NCI-H1092 (cell line): Measurements from ENCODE around the gene DCAKD.

Experiments used
- DNase-seq: peaks from one replicate; lab custom pipeline; 2025; lab: John Stamatoyannopoulos, UW

The DCAKD gene

GRCh38 chr17:45051060-45051719 lies at the start of gene DCAKD:
Gene DCAKD, minus strand, starts transcription at chr17:45051632. Its CDS starts 16,747 bp downstream, at chr17:45034885.
- peak; percentile 94 for DNase-seq

- peak; percentile 73 for DNase-seq
Observed at GRCh38 chr17:45098869-45099616, 47.6 kb upstream of the DCAKD start.

- no peak for DNase-seq
Observed at GRCh38 chr17:45098081-45098868, 46.8 kb upstream of the DCAKD start.

- no peak for DNase-seq
Observed at GRCh38 chr17:45096926-45097325, 45.5 kb upstream of the DCAKD start.

- DNase-seq, result no peak
Observed at GRCh38 chr17:45096141-45096540, 44.7 kb upstream of the DCAKD start.

GRCh38 chr17:45093444-45094110 lies 42.1 kb upstream of the DCAKD start:
- DNase-seq, result no peak

GRCh38 chr17:45092911-45093430 lies 41.5 kb upstream of the DCAKD start:
- peak; percentile 85 for DNase-seq

- no peak for DNase-seq
Observed at GRCh38 chr17:45091778-45092425, 40.5 kb upstream of the DCAKD start.

GRCh38 chr17:45090711-45091110 lies 39.3 kb upstream of the DCAKD start:
- no peak for DNase-seq

- DNase-seq, result no peak
Observed at GRCh38 chr17:45088741-45089140, 37.3 kb upstream of the DCAKD start.

- no peak for DNase-seq
Observed at GRCh38 chr17:45087978-45088377, 36.5 kb upstream of the DCAKD start.

- no peak for DNase-seq
Observed at GRCh38 chr17:45087504-45087975, 36.1 kb upstream of the DCAKD start.

- no peak for DNase-seq
Observed at GRCh38 chr17:45086865-45087503, 35.6 kb upstream of the DCAKD start.

GRCh38 chr17:45086391-45086790 lies 35.0 kb upstream of the DCAKD start:
- DNase-seq, result no peak

- DNase-seq, result no peak
Observed at GRCh38 chr17:45081047-45081703, 29.7 kb upstream of the DCAKD start.

GRCh38 chr17:45077643-45078042 lies 26.2 kb upstream of the DCAKD start:
- no peak for DNase-seq

- DNase-seq, result no peak
Observed at GRCh38 chr17:45073414-45074070, 22.1 kb upstream of the DCAKD start.

GRCh38 chr17:45070809-45071208 lies 19.4 kb upstream of the DCAKD start:
- DNase-seq, result no peak

- no peak for DNase-seq
Observed at GRCh38 chr17:45070001-45070400, 18.6 kb upstream of the DCAKD start.

GRCh38 chr17:45067637-45068036 lies 16.2 kb upstream of the DCAKD start:
- no peak for DNase-seq
